Mesothelial cell of epicardium (in vitro differentiated cells): ENCODE results near the gene MTHFSD. TPM values are rescaled to one million over a fixed set of nuclear protein-coding genes. Genes with fewer than 3 reads are reported as not detected.

Experiments
- DNase-seq, 2 experiments: peaks; one replicate each; pipeline ENCODE4 v3.0.0; 2021; ENCODE audit warnings: low spot score in 2 of 2; ENCODE audit not compliant: unreplicated experiment in 2 of 2
- H3K27ac Mint-ChIP-seq: 2 replicates; pipeline ENCODE4 v1.8.0; 2021; ENCODE audit warnings: mixed read lengths
- H3K27me3 Mint-ChIP-seq: 2 replicates; pipeline ENCODE4 v1.8.0; 2021; ENCODE audit warnings: low read depth, mixed read lengths
- H3K36me3 Mint-ChIP-seq: 2 replicates; pipeline ENCODE4 v1.8.0; 2021; ENCODE audit warnings: mixed read lengths
- H3K4me1 Mint-ChIP-seq: 2 replicates; pipeline ENCODE4 v1.8.0; 2021; ENCODE audit warnings: mixed read lengths
- H3K4me3 Mint-ChIP-seq: 2 replicates; pipeline ENCODE4 v1.8.0; 2021; ENCODE audit warnings: mild to moderate bottlenecking, moderate library complexity, mixed read lengths
- H3K9me3 Mint-ChIP-seq: 2 replicates; pipeline ENCODE4 v1.8.0; 2021; ENCODE audit warnings: mixed read lengths
- CTCF ChIP-seq: fragments of 200-600 bp; sonication (generic); IDR thresholded peaks from one replicate; pipeline ENCODE4 v1.5.0; 2021; ENCODE audit warnings: antibody characterized with exemption; ENCODE audit not compliant: unreplicated experiment
- total RNA-seq: library from RNA; stranded (reverse); gene quantifications from 3 replicates; pipeline ENCODE4 v1.2.1, GENCODE V29; 2021

Gene MTHFSD
- total RNA-seq, 1 donor from 2014 or later: 27.4 TPM

GRCh38 chr16:86533767-86534351 lies 21.2 kb downstream of the MTHFSD start:
- DNase-seq: no peak
- Mint-ChIP-seq H3K9me3 (no peaks in the 10 kb centered on the region), H3K4me1 (no peaks in the 10 kb centered on the region), H3K4me3 (no peak overlapping the region), H3K27ac (no peak overlapping the region), H3K36me3 (peaks cover 5% of the 10 kb centered on the region), H3K27me3 (peaks cover 31% of the 10 kb centered on the region)
- no peak for TF ChIP-seq CTCF

- Mint-ChIP-seq H3K36me3 (peaks cover 5% of the 10 kb centered on the region), H3K4me1 (no peaks in the 10 kb centered on the region), H3K27ac (no peak overlapping the region), H3K27me3 (peaks cover 36% of the 10 kb centered on the region), H3K9me3 (no peaks in the 10 kb centered on the region), H3K4me3 (no peak overlapping the region)
- DNase-seq: no peak
- no peak for TF ChIP-seq CTCF
Observed at GRCh38 chr16:86533076-86533475, 22.0 kb downstream of the MTHFSD start.

DNA sequence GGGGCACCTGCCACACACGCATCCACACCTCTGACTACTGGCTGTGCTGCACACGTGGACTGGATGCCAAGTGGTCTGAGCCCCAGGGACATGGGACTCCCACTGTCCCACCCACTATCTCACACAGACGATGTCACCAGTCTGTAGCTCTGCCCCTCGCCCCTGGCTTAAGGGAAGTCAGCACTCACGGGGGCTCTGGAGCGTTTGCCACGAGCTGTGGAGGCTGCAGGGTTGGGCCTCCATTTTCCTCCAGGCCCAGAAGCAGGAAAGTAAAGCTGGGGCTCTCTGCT lies 22.6 kb downstream of the MTHFSD start:
- Mint-ChIP-seq H3K4me1 (no peaks in the 10 kb centered on the region), H3K4me3 (no peak overlapping the region), H3K36me3 (peaks cover 6% of the 10 kb centered on the region), H3K9me3 (no peaks in the 10 kb centered on the region), H3K27me3 (peaks cover 39% of the 10 kb centered on the region), H3K27ac (no peak overlapping the region)
- no peak for DNase-seq
- TF ChIP-seq CTCF: no peak

GRCh38 chr16:86531641-86532525 lies 23.2 kb downstream of the MTHFSD start:
- H3K4me3 Mint-ChIP-seq: no peak overlapping the region
- TF ChIP-seq CTCF: no peak
- no peaks in the 10 kb centered on the region for H3K4me1 Mint-ChIP-seq
- DNase-seq: no peak
- peaks cover 40% of the 10 kb centered on the region for H3K27me3 Mint-ChIP-seq
- no peak overlapping the region for H3K27ac Mint-ChIP-seq
- H3K36me3 Mint-ChIP-seq: peaks cover 6% of the 10 kb centered on the region
- H3K9me3 Mint-ChIP-seq: no peaks in the 10 kb centered on the region

GRCh38 chr16:86531191-86531545 lies 23.9 kb downstream of the MTHFSD start:
- no peak overlapping the region for H3K4me3 Mint-ChIP-seq
- H3K36me3 Mint-ChIP-seq: peaks cover 6% of the 10 kb centered on the region
- no peaks in the 10 kb centered on the region for H3K4me1 Mint-ChIP-seq
- H3K9me3 Mint-ChIP-seq: no peaks in the 10 kb centered on the region
- no peak for DNase-seq
- peaks cover 42% of the 10 kb centered on the region for H3K27me3 Mint-ChIP-seq
- no peak overlapping the region for H3K27ac Mint-ChIP-seq
- no peak for TF ChIP-seq CTCF
